Endothelial cell (in vitro differentiated cells): ENCODE measurements around the gene ING4. TPM values are rescaled to one million over a fixed set of nuclear protein-coding genes. Genes with fewer than 3 reads are reported as not detected.

Experiments
- DNase-seq: peaks from one replicate; pipeline ENCODE4 v3.0.0; 2021; ENCODE audit warnings: low spot score
- H3K27ac Mint-ChIP-seq: one replicate; pipeline ENCODE4 v1.8.0; 2021; ENCODE audit warnings: mixed read lengths, inconsistent platforms; ENCODE audit not compliant: unreplicated experiment
- H3K27me3 Mint-ChIP-seq: one replicate; pipeline ENCODE4 v1.8.0; 2021; ENCODE audit warnings: mild to moderate bottlenecking, moderate library complexity, mixed read lengths, inconsistent platforms; ENCODE audit not compliant: unreplicated experiment
- H3K36me3 Mint-ChIP-seq: one replicate; pipeline ENCODE4 v1.8.0; 2021; ENCODE audit warnings: mild to moderate bottlenecking, low read depth, mixed read lengths, inconsistent platforms; ENCODE audit not compliant: unreplicated experiment
- H3K4me1 Mint-ChIP-seq: one replicate; pipeline ENCODE4 v1.8.0; 2021; ENCODE audit warnings: mild to moderate bottlenecking, mixed read lengths, inconsistent platforms; ENCODE audit not compliant: unreplicated experiment
- H3K4me3 Mint-ChIP-seq: one replicate; pipeline ENCODE4 v1.8.0; 2021; ENCODE audit warnings: mild to moderate bottlenecking, mixed read lengths, inconsistent platforms; ENCODE audit not compliant: unreplicated experiment
- H3K9me3 Mint-ChIP-seq: one replicate; pipeline ENCODE4 v1.8.0; 2021; ENCODE audit warnings: mixed read lengths, inconsistent platforms; ENCODE audit not compliant: unreplicated experiment
- total RNA-seq: library from RNA; stranded (reverse); fragmentation: NEBNext Ultra II Directional; extraction: Animal tissue kit (Norgen Biotek cat#: 25700); gene quantifications from one replicate; pipeline ENCODE4 v1.2.1, GENCODE V29; 2021; ENCODE audit not compliant: unreplicated experiment
- TF ChIP-seq, protein P1 (sequence below): fragments of 200-600 bp; sonication (generic); IDR thresholded peaks from one replicate; pipeline ENCODE4 v1.5.0; 2021; ENCODE audit warnings: antibody characterized with exemption; ENCODE audit not compliant: unreplicated experiment

ING4 gene
- total RNA-seq, 1 donor from 2014 or later: 41.3 TPM

DNA sequence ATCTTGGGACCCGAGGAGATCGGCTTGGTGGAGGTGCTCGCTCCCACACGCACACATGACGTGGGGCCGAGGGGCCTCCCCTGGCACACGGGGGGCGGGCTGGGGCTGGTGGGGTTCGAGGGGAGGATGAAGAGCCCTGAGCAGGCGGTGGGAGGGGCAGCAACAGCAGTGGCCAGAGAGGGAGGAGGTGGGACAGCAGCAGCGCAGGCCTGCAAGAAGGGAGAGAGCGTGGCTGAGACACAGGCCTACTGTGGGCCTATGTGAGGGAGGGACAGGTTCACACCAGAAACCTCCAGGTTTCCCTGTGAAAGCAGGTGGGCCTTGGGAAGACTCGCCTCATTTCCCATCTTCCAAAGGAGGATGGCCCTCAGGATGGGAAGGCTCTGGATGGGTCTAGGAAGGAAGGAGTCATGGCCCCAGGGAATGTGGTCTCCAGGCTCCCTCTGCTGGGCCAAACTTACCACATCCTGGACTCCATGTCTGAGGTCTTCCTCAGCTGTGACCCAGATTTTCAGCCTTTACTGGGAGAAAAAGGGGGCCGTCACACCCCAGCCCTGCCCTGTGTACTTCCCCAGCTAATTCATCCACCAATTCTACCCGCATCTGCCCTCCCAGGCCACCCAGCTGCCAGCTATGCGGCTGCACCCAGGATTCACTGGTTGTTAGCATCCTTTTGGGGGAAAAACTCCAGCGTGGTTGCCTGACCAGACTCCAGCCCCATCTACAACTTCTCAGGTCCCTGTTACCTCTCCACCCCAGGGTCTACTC, 34.8 kb upstream of the ING4 start:
- no peaks in the 10 kb centered on the region for H3K9me3 Mint-ChIP-seq
- peak overlapping the region; percentile 9 for H3K27ac Mint-ChIP-seq
- peaks cover 22% of the 10 kb centered on the region for H3K36me3 Mint-ChIP-seq
- TF ChIP-seq, protein P1, sequence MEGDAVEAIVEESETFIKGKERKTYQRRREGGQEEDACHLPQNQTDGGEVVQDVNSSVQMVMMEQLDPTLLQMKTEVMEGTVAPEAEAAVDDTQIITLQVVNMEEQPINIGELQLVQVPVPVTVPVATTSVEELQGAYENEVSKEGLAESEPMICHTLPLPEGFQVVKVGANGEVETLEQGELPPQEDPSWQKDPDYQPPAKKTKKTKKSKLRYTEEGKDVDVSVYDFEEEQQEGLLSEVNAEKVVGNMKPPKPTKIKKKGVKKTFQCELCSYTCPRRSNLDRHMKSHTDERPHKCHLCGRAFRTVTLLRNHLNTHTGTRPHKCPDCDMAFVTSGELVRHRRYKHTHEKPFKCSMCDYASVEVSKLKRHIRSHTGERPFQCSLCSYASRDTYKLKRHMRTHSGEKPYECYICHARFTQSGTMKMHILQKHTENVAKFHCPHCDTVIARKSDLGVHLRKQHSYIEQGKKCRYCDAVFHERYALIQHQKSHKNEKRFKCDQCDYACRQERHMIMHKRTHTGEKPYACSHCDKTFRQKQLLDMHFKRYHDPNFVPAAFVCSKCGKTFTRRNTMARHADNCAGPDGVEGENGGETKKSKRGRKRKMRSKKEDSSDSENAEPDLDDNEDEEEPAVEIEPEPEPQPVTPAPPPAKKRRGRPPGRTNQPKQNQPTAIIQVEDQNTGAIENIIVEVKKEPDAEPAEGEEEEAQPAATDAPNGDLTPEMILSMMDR: peak; percentile 50
- peak overlapping the region; percentile 77 for H3K4me3 Mint-ChIP-seq
- H3K4me1 Mint-ChIP-seq: peaks cover 13% of the 10 kb centered on the region
- DNase-seq: peak; percentile 71
- peaks cover 28% of the 10 kb centered on the region for H3K27me3 Mint-ChIP-seq

DNA sequence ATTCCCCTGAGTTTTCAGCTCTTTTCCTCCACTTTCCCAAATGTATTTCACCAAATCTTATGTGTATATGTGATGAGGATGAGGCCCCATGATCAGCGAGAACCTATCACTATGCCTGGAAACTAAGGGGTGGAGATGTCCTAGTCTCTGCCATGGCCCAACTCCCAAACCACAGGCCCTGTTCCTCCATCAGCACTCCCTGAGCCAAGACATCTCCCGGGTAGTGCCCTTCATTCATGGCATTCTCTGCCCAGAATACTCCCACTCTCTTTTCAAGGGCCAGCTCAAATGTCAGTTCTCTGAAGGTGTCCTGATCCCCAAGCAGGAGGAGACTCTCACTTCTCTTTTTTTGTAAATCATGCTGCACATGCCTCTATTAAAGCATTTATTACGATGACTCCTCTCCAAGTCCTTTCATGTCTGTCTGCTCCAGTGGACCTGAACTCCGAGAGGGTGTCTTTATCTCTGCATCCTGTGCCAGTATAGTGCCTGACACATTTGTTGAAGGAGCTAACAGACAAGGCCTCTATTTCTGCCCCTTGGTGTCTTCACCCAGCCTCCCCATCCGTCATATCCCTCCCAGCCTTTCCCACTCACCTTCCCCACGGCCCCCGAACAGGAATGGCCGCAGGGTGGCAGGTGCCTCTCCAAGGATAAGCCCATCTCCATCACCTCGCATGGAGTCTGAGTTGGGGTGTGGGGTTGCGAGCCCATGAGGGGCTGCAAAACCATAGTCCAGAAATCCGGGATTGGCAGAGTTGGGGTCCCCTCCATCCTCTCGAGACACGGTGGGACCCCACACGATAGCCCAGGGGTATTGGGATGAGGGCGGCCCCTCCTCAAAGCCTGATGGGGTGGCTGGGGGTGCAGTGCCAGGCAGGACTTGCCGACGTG, 34.0 kb upstream of the ING4 start:
- Mint-ChIP-seq H3K27me3 (peaks cover 26% of the 10 kb centered on the region), H3K4me1 (peaks cover 20% of the 10 kb centered on the region), H3K4me3 (peak overlapping the region; percentile 15), H3K27ac (peak overlapping the region; percentile 2), H3K9me3 (no peaks in the 10 kb centered on the region), H3K36me3 (peaks cover 26% of the 10 kb centered on the region)
- TF ChIP-seq, protein P1: no peak
- DNase-seq: no peak

DNA sequence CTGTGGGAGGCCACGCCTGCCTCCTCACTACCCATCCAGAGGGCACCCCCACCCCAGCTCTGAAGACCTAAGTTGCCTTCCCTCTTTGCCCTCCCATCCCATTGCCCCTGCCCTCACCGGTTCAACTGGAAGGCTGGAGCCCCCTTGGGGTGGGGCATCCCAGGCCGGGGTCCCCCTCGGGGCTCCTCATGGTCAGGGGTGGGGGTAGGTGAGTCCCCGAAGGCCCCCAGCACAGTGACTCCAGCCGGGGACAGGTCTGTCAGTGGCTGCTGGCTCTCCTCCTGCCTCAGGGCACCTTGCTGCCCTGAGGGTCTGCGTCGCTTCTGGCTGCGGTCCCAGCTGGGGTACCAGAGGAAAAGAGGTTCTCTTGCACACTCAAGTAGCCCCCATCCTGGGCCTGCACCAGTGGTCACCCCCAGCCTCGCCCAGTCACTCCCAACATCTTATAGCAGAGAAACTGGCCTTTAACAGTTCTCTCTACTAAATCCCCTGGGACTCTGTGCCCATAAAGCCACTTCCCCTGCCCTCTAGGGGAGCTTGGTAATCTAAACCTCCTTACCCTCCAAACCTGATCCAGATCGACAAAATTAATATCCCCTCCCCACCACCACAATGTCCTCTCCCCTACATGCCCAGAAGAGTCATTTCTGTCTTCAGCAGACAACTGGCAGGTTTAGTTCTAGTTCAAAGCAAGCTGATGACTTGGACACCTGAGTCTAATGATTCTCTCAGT, 32.6 kb upstream of the ING4 start:
- Mint-ChIP-seq H3K4me3 (no peak overlapping the region), H3K36me3 (peaks cover 23% of the 10 kb centered on the region), H3K27me3 (peaks cover 17% of the 10 kb centered on the region), H3K4me1 (peaks cover 25% of the 10 kb centered on the region), H3K27ac (no peak overlapping the region), H3K9me3 (no peaks in the 10 kb centered on the region)
- TF ChIP-seq, protein P1: no peak
- no peak for DNase-seq

DNA sequence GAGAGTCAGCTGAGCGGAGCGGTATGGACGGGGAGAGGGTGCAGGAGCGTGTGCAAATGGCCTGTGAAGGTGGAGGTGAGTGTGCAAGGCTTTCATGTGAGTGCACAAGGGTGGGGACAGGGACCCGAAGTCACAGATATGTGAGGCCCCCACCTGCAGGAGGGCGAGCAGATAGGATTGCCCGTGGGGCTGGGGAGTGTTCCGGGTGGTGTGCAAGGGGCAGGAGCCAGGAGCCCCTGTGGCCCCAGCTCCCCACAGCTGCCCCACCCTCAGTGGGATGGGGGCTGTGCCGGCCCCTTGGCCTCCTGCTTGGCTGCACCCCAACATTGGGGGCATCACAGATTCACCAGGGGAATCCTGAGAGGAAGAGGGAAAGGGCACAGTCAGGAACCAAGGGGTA, 31.8 kb upstream of the ING4 start:
- Mint-ChIP-seq H3K9me3 (no peaks in the 10 kb centered on the region), H3K27ac (peak overlapping the region; percentile 57), H3K36me3 (peaks cover 28% of the 10 kb centered on the region), H3K4me3 (no peak overlapping the region), H3K27me3 (peaks cover 20% of the 10 kb centered on the region), H3K4me1 (peaks cover 31% of the 10 kb centered on the region)
- TF ChIP-seq, protein P1: no peak
- no peak for DNase-seq
